Measurements from ENCODE around the gene TSTD1. TPM values are rescaled to one million over a fixed set of nuclear protein-coding genes. Genes with fewer than 3 reads are reported as not detected.

TSTD1 gene
- total RNA-seq, 1 donor from 2014 or later, result 0.73 TPM

DNA sequence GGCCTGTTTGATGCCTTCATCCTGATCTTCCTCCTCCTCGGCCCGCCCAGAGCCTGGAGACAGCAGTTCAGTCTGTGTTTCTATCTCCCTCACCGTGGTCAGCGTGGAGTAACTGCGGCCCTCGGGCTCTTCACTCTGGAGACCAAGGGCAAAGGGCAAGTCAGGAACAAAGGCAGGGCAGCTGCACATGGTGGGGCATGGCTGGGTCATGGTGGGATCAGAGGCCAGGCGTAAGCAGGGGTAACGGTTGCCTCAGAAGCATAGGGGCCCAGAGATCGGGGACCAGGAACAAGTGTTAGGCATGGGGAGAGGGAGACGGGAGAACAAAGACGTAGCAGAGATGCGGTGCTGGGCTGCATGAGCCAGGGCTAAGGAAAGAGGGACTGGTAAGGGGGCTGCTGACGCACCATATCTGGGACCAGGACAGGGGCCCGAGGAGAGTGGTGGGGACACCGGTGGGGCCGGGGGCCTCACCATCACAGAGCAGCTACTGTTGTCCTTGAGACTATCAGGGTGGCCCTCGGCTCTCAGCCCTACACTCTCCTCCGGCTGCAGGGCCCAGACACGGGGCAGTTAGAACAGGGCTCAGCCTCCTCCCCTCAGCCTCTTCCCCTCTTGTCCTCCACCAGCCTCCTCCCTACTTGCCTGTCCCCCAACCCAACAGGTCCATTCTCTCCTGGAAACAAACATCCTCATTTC, 34.1 kb upstream of the TSTD1 start:
- no peak for DNase-seq (ENCODE audit: extremely low spot score, unreplicated experiment)
- Mint-ChIP-seq H3K4me1 (ENCODE audit: unreplicated experiment) (no peaks in the 10 kb centered on the region), H3K27ac (ENCODE audit: unreplicated experiment) (no peak overlapping the region), H3K4me3 (ENCODE audit: unreplicated experiment) (no peak overlapping the region), H3K27me3 (ENCODE audit: unreplicated experiment) (no peaks in the 10 kb centered on the region), H3K36me3 (ENCODE audit: unreplicated experiment) (no peaks in the 10 kb centered on the region), H3K9me3 (ENCODE audit: unreplicated experiment) (no peaks in the 10 kb centered on the region)
- TF ChIP-seq, protein P1, sequence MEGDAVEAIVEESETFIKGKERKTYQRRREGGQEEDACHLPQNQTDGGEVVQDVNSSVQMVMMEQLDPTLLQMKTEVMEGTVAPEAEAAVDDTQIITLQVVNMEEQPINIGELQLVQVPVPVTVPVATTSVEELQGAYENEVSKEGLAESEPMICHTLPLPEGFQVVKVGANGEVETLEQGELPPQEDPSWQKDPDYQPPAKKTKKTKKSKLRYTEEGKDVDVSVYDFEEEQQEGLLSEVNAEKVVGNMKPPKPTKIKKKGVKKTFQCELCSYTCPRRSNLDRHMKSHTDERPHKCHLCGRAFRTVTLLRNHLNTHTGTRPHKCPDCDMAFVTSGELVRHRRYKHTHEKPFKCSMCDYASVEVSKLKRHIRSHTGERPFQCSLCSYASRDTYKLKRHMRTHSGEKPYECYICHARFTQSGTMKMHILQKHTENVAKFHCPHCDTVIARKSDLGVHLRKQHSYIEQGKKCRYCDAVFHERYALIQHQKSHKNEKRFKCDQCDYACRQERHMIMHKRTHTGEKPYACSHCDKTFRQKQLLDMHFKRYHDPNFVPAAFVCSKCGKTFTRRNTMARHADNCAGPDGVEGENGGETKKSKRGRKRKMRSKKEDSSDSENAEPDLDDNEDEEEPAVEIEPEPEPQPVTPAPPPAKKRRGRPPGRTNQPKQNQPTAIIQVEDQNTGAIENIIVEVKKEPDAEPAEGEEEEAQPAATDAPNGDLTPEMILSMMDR (IDR thresholded peaks at IDR 0.05), result no peak

DNA sequence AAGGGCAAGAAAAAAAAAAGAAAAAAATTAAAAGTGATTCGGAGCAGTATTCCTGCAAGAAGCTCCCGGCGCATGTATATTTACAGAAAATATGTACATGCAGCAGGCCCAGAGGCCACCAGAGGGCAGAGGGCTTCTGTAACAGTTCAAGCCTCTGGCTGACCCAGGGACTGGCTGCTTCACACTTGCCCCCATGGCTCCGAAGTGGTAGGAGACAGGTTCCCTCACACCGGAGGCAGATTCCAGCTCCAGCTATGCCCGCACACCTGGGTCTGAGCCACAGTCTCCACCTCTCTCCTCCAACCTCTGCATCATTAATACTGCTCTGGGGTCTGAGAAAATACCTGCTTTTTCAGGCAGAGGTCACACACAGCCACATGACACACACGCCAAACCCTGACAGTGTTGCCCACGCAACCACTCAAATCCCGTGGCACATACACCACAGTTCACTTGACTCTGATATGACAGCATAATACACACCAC, 33.2 kb upstream of the TSTD1 start:
- Mint-ChIP-seq H3K36me3 (ENCODE audit: unreplicated experiment) (no peaks in the 10 kb centered on the region), H3K27me3 (ENCODE audit: unreplicated experiment) (peaks cover 4% of the 10 kb centered on the region), H3K4me1 (ENCODE audit: unreplicated experiment) (no peaks in the 10 kb centered on the region), H3K9me3 (ENCODE audit: unreplicated experiment) (no peaks in the 10 kb centered on the region), H3K4me3 (ENCODE audit: unreplicated experiment) (no peak overlapping the region), H3K27ac (ENCODE audit: unreplicated experiment) (no peak overlapping the region)
- no peak for DNase-seq (ENCODE audit: extremely low spot score, unreplicated experiment)
- TF ChIP-seq, protein P1 (IDR thresholded peaks at IDR 0.05), result peak; percentile 31

DNA sequence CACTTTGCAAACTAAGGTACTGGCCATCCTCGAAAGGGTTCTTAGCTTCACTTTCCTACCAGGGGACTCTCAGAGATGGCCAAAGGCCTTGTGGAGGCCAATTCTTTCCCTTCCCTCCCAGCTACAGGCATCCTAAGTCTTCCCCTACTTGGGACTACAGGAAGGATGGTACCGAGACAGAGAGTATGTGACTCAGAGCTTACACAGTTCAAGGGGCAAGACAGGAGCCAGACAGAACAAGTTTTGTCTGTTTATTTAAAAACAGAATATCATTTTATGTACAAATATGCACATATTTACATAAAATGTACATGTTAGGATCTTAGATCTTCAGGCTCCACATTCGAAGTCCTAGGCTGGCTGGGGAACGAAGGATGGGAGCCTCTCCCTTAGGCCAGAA, 32.0 kb upstream of the TSTD1 start:
- no peak overlapping the region for H3K4me3 Mint-ChIP-seq (ENCODE audit: unreplicated experiment)
- no peak overlapping the region for H3K27ac Mint-ChIP-seq (ENCODE audit: unreplicated experiment)
- H3K27me3 Mint-ChIP-seq (ENCODE audit: unreplicated experiment), result peaks cover 7% of the 10 kb centered on the region
- H3K9me3 Mint-ChIP-seq (ENCODE audit: unreplicated experiment), result no peaks in the 10 kb centered on the region
- TF ChIP-seq, protein P1 (IDR thresholded peaks at IDR 0.05), result no peak
- no peaks in the 10 kb centered on the region for H3K4me1 Mint-ChIP-seq (ENCODE audit: unreplicated experiment)
- no peaks in the 10 kb centered on the region for H3K36me3 Mint-ChIP-seq (ENCODE audit: unreplicated experiment)
- no peak for DNase-seq (ENCODE audit: extremely low spot score, unreplicated experiment)

DNA sequence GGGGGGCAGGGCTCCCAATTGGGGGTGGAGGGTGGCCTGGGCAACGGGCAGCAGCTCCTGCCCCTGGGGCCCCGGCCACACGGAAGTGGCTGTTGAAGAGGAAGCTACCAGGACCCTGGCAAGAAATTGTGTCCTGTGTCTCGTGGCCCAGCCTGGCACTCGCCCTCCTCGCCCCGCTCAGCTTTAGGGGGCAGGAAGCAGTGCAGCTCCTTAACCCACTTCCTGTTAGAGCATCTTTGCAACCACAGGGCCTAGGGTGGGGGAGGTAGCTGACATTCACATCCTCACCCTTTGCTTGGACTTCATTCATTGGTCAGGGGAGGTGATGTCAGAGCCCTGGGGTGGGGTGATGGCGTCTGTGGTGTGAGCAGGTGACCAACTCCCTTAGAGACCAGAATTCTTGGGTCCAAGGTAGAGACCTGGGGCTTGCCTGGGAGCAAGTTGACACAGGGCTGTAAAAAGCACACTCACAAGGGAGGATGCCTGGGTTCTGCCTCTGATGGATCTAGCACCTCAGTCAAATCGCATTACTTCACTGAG, 31.0 kb upstream of the TSTD1 start, which contains the start of gene ARHGAP30:
ARHGAP30 (minus strand) TSS at position 161 of the 540 bp plus-strand sequence. CDS start 267 bp downstream, outside the sequence.
- Mint-ChIP-seq H3K27ac (ENCODE audit: unreplicated experiment) (no peak within 1 kb of the TSS), H3K36me3 (ENCODE audit: unreplicated experiment) (no peaks in the 10 kb centered on the region), H3K4me1 (ENCODE audit: unreplicated experiment) (no peaks in the 10 kb centered on the region), H3K9me3 (ENCODE audit: unreplicated experiment) (no peaks in the 10 kb centered on the region), H3K27me3 (ENCODE audit: unreplicated experiment) (peaks cover 7% of the 10 kb centered on the region), H3K4me3 (ENCODE audit: unreplicated experiment) (no peak within 1 kb of the TSS)
- TF ChIP-seq, protein P1 (IDR thresholded peaks at IDR 0.05), result no peak
- no peak for DNase-seq (ENCODE audit: extremely low spot score, unreplicated experiment)

DNA sequence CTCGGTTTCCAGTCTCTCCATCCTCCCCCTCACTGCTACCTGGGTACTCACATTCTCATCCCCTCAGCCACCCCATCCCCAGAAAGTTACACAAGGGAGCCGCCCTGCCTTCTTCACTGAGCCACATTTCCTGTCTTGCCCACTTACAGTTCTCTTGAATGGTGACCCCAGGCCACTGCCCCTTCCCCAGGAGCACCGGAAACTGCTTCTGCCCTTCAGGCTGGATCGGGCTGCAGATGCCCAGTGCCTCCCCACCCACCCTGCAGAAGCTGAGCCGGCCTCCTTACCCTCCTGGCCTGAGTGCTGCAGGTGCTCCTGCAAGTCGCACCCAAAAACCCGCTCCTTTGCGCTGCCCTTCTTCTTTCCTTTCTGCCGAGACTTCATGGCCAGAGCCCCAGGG, 30.5 kb upstream of the TSTD1 start:
- H3K27me3 Mint-ChIP-seq (ENCODE audit: unreplicated experiment), result peaks cover 12% of the 10 kb centered on the region
- no peaks in the 10 kb centered on the region for H3K4me1 Mint-ChIP-seq (ENCODE audit: unreplicated experiment)
- H3K36me3 Mint-ChIP-seq (ENCODE audit: unreplicated experiment), result no peaks in the 10 kb centered on the region
- TF ChIP-seq, protein P1 (IDR thresholded peaks at IDR 0.05), result no peak
- no peak overlapping the region for H3K27ac Mint-ChIP-seq (ENCODE audit: unreplicated experiment)
- no peak for DNase-seq (ENCODE audit: extremely low spot score, unreplicated experiment)
- no peak overlapping the region for H3K4me3 Mint-ChIP-seq (ENCODE audit: unreplicated experiment)
- H3K9me3 Mint-ChIP-seq (ENCODE audit: unreplicated experiment), result no peaks in the 10 kb centered on the region

Data from osteocyte (in vitro differentiated cells).